Activated CD4-positive, alpha-beta T cell treated with anti-CD3 and anti-CD28 coated beads, Interleukin-2, Interleukin-4, amounts not matched to agents 100 ng/mL and 50 ng/mL, durations not matched to agents 16 hours and 8 hours (primary cell): ENCODE data around the gene PKN2.
A peak's percentile ranks its signal among the peaks of the same experiment; 100 is the strongest.

Experiments
- DNase-seq: peaks from one replicate; pipeline ENCODE4 v3.0.0-alpha.2; 2020; ENCODE audit warnings: low spot score

PKN2 gene

GRCh38 chr1:88683541-88684481 is at the start of gene PKN2:
PKN2 (plus strand) TSS chr1:88684273; CDS start chr1:88684581, 308 bp downstream.
- DNase-seq: peak; percentile 98

- no peak for DNase-seq
These were observed 49.5 kb upstream of the PKN2 start for GRCh38 chr1:88634538-88634937.

GRCh38 chr1:88640060-88640459 is 44.0 kb upstream of the PKN2 start:
- DNase-seq: no peak

- no peak for DNase-seq
These were observed 38.2 kb upstream of the PKN2 start for GRCh38 chr1:88645886-88646285.

- no peak for DNase-seq
These were observed 37.4 kb upstream of the PKN2 start for GRCh38 chr1:88646476-88647248.

GRCh38 chr1:88647249-88647645 is 36.8 kb upstream of the PKN2 start:
- DNase-seq: no peak

- no peak for DNase-seq
These were observed 36.2 kb upstream of the PKN2 start for GRCh38 chr1:88647749-88648415.

- DNase-seq: no peak
These were observed 35.4 kb upstream of the PKN2 start for GRCh38 chr1:88648706-88649105.

GRCh38 chr1:88649932-88650331 is 34.1 kb upstream of the PKN2 start:
- DNase-seq: no peak

- no peak for DNase-seq
These were observed 33.2 kb upstream of the PKN2 start for GRCh38 chr1:88650676-88651418.

GRCh38 chr1:88655140-88655539 is 28.9 kb upstream of the PKN2 start:
- DNase-seq: no peak

- peak; percentile 42 for DNase-seq
These were observed 28.3 kb upstream of the PKN2 start for GRCh38 chr1:88655685-88656299.

GRCh38 chr1:88658419-88658818 is 25.7 kb upstream of the PKN2 start:
- no peak for DNase-seq

GRCh38 chr1:88659552-88659951 is 24.5 kb upstream of the PKN2 start:
- DNase-seq: no peak

GRCh38 chr1:88661188-88661587 is 22.9 kb upstream of the PKN2 start:
- DNase-seq: no peak

- no peak for DNase-seq
These were observed 21.9 kb upstream of the PKN2 start for GRCh38 chr1:88661951-88662699.

- no peak for DNase-seq
These were observed 21.4 kb upstream of the PKN2 start for GRCh38 chr1:88662723-88663122.

- DNase-seq: no peak
These were observed 15.7 kb upstream of the PKN2 start for GRCh38 chr1:88668405-88668804.

GRCh38 chr1:88670462-88670861 is 13.6 kb upstream of the PKN2 start:
- no peak for DNase-seq

- DNase-seq: no peak
These were observed 10.6 kb upstream of the PKN2 start for GRCh38 chr1:88673446-88673845.

GRCh38 chr1:88678405-88678804 is 5.7 kb upstream of the PKN2 start:
- DNase-seq: no peak
